ENCODE results near the gene PIH1D1.

The PIH1D1 gene

DNA sequence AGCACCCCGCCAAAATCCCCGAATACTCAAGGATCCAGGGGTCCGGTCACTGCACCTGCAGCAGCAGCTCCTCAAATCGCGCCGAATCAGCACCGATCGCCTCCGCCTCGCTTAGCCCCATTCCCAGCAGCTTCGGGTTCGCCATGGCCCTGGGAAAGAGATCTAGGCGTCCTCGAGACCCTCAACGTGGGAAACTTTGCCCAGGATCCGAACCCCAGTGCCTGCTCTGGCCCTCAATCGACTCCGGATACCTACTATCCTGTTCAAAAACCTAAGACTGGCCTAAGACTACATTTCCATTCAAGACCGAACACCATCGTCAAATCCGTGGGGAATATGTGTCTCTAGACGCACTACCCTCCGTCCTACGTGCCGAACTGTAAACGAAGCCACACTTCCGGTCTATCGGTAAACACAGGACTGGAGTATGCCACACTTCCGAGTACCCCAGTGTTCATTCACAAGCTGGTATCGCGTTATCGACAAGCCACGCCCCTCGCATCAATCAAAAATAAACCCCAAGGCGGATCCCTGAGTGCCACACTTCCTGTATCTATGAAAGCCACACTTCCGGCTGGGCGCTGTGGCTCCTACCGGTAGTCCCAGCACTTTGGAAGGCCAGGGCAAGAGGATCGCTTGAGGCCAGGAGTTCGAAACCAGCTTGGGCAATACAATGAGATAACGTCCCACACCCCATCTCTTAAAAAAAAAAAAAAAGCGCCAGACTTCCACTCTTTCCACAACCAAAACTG, at the start of gene PIH1D1:
Gene PIH1D1 (minus strand): TSS at position 385 of the 752 bp plus-strand sequence. CDS start 240 bp downstream, at position 145.
- DNase-seq: peak; percentile 95 to 96

DNA sequence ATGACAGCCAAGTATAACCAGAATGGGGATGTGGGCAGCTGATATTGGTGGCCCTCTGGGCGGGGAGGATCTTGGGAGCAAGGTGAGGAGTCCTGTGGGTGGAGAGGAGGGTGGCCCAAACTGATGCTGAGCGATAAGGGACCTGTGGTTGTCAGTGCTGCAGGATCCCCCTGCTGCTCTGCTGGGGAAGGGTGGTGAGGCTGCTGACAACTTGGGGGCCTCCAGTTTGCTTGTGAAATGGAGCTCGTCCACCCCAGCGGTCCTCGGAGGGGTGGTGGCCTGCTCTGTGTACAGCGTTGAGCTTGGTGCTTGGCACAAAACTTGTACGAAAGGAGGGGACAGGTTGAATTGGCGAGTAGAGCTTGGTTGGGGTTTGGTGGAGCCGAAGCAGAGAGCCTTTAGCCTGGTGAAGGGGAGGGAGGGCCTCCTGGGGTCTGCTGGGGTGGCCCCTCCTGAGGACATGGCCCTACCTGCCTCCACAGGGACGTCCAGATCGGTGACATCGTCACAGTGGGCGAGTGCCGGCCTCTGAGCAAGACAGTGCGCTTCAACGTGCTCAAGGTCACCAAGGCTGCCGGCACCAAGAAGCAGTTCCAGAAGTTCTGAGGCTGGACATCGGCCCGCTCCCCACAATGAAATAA, 47.5 kb upstream of the PIH1D1 start:
- no peak for DNase-seq

DNA sequence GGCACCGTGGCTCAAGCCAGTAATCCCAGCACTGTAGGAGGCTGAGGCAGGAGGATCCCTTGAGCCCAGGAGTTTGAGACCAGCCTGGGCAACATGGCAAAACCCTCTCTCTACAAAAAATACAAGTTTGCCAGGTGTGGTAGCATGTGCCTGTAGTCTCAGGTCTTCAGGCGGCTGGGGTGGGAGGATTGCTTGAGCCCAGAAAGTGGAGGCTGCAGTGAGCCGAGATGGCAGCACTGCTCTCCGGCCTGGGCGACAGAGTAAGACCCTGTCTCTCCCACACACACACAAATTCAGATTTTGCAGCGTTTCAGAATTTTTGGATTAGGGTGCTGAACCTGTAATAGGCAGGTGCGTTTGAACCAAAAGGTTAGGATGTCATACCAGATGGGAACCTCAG, 46.9 kb upstream of the PIH1D1 start:
- DNase-seq: no peak

DNA sequence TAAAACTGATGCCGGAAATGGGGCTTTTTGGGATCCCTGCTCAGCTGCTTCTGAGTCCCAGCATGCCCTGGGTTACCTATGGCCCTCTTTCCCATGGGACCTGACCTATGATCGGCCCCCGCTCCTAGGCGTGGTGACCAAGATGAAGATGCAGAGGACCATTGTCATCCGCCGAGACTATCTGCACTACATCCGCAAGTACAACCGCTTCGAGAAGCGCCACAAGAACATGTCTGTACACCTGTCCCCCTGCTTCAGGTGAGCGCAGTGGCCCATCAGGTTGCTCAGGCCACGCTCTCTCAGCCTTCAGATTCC, 46.1 kb upstream of the PIH1D1 start:
- DNase-seq: no peak

DNA sequence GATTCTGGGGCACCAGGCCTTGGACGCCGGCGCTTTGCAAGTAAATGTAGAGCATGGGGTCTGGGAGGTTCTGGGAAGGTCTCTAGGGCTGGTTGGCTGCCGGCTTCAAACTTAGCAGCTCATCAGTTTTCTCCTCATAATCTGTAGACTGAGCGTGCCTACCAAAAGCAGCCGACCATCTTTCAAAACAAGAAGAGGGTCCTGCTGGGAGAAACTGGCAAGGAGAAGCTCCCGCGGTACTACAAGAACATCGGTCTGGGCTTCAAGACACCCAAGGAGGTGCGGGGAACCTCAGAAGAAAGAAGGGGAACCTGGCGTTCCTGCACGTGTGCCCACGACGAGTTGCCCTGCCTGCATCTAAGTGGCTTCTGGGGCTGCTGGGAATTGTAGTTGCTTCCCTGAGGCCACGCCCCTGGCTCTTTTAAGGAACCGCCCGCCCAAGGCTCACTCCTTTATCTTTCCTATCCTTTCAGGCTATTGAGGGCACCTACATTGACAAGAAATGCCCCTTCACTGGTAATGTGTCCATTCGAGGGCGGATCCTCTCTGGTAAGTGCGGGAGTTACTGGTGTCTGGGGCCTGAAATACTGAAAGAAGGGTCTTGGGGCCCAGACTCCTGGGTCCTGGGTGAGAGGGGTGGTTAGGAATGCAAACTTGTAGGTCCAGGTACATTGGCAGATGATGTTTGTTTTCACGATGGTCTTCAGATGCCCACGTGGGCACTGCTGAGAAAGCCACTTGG, 45.6 kb upstream of the PIH1D1 start:
- no peak for DNase-seq

DNA sequence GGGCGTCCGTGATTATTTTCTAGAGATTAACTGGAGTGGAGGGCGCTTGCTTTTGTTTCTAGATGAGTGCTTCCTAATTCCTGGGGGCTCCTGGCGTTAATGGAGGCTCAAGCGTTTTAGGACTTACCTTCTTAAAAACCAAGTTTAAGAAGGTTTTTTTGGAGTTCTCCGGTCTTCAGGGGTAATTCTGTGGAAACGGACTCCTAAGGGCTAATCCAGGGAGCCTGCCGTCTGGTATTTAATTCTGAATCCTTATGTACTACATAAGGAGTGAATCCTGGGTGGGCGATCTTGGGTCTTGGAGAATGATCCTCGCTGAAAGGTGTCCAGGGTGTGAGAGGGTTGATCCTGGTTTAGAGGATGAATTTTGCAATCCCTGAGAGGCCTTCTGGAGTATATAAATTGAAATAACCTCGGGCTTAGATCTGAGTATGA, 45.0 kb upstream of the PIH1D1 start:
- no peak for DNase-seq

DNA sequence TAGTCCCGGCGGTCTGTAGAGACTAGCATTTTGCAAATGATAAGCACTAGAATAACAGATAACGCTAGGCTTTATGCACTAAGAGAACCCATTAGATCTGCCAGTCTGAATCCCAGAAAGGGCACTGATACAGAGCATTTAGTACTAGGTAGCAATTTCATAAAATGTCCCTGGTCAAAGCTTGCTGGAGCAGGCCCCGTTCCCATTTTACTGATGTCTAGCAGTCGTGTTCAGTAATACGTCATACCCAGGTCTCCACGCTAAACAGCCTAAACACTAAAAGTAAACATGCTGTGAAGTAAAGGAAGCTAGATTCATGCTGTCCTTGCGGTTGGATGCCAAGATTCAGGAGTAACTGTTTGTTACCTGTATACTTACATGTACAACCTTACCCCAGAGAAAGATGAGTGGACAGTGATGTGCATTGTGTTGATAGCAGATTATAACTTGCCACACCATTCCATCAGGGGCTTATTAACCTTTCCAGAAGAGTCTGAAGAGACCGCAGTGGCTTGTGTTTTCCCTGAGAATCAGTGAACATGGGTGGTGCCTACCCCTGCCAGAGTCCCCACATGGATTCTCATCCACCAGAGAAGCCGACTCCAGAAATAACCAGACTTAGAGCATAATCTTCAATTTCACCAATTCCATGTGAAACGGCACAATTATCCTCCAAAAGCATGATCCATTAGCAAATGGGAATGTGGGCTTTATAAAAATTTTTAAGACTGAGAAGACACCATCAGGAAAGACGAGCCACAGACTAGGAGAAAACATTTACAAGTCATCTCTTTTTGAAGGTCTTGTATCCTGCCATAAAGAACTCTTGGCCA, 41.2 kb upstream of the PIH1D1 start:
- no peak for DNase-seq

DNA sequence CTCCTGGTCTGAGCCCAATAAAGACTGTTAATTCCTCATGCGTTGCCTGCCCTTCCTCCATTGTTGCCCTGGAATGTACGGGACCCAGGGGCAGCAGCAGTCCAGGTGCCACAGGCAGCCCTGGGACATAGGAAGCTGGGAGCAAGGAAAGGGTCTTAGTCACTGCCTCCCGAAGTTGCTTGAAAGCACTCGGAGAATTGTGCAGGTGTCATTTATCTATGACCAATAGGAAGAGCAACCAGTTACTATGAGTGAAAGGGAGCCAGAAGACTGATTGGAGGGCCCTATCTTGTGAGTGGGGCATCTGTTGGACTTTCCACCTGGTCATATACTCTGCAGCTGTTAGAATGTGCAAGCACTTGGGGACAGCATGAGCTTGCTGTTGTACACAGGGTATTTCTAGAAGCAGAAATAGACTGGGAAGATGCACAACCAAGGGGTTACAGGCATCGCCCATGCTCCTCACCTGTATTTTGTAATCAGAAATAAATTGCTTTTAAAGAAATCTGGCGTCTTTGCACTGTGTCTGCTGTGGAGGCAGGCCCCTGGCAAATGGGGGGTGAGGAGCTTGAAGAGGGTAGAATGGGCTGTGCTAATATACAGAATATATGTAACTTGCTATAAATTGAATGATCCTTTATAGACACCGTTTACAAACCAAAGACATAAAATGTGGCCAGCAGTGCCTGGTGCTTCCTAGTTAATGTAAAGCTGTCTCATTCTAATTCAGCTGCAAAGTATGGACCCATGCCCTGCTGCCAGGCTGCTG, 40.4 kb upstream of the PIH1D1 start:
- no peak for DNase-seq

DNA sequence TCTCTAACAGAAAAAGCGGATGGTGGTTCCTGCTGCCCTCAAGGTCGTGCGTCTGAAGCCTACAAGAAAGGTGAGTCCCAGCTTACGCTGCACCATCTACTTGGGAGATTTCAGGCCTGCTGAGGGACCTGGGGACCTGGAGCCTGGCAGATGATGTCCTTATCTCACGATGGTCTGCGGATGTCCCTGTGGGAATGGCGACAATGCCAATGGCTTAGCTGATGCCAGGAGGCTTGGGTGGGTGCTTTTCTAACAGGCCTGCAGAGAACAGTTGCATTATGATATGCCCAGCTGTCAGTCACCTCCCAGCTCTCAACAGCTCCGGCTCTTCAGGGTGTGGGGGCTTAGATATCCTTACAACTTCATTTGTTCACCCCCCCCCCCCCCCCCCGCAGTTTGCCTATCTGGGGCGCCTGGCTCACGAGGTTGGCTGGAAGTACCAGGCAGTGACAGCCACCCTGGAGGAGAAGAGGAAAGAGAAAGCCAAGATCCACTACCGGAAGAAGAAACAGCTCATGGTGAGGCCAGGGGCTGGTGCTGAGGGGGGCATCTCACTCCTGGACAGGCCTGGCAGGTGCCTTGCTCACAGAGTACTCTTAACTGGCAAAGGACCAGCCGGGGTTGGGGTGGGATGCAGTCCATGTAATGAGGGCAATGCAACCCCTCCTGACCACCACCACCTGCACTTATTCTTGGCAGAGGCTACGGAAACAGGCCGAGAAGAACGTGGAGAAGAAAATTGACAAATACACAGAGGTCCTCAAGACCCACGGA, 39.6 kb upstream of the PIH1D1 start:
- DNase-seq: no peak

DNA sequence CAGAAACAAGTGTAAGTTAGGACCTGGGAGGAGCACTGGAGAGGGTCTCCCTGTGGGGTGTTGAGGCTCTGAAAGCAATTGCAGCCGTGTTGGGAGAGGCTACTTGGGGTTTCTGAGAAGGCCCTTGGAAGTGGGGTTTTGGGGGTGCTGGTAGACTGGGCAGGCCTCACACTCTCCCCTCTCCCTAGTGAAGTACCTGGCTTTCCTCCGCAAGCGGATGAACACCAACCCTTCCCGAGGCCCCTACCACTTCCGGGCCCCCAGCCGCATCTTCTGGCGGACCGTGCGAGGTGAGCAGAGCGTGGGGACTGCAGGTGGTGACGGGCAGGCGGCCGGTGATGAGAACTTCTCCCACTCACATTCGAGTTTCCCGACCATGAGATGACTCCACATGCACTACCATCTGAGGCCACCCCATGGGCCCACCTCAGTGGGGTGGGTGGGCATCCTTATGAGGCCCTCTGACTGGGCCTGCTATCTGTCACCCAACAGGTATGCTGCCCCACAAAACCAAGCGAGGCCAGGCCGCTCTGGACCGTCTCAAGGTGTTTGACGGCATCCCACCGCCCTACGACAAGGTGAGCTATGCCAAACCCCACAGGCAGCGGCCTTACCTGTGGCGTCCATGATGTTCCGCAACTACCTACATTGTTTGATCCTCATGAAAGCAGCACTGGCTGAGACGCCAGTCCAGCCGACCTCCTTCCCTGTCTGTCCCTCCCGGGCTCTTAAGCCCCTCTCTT, 38.8 kb upstream of the PIH1D1 start:
- no peak for DNase-seq

DNA sequence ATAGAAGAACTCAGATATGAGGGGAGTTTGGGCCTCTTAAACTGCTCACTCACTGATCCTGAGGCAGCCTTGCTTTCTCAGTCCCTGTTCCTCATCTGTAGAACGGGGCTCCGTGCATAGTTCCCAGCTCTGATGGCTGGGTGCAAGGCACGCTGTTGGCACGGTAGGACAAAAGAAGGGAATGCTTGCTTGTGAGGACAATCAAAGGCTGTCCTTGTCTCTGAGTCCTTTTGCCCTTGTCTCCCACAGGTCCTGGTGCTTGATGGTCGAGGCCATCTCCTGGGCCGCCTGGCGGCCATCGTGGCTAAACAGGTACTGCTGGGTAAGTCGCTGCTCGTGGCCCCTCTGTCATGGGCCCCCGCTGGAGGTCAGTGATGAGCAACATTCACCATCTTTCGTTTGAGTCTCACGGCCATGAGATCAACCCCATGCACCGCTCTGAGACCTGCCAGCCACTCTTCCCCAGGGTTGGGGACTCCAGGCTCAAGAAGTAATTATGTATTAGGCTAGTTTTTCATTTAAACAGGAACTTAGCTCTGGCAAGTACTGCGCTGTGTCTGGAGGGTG, 38.1 kb upstream of the PIH1D1 start:
- DNase-seq: no peak

DNA sequence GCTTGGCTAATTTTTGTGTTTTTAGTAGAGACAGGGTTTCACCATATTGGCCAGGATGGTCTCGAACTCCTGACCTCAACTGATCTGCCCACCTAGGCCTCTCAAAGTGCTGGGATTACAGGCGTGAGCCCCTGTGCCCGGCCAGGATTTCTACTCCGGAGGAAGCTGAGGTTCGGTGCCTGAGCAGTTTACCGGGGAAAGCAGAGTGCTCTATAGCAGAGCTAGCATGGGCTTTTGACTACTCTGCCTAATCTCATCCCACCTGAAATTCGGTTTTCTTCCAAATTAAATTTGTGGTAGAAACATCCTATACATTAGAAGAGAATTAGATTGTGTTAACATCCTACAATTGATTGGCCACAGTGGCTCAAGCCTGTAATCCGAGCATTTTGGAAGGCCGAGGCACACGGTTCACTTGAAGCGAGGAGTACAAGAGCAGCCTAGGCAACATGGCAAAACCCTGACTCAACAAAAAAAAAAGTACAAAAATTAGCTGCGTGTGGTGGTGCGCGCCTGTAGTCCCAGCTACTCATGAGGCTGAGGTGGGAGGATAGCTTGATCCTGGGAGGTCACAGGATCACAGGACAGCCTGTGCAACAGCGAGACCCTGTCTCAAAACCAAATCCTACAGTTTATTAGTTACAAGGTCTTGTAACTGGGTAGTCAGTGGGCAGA, 37.4 kb upstream of the PIH1D1 start:
- no peak for DNase-seq

DNA sequence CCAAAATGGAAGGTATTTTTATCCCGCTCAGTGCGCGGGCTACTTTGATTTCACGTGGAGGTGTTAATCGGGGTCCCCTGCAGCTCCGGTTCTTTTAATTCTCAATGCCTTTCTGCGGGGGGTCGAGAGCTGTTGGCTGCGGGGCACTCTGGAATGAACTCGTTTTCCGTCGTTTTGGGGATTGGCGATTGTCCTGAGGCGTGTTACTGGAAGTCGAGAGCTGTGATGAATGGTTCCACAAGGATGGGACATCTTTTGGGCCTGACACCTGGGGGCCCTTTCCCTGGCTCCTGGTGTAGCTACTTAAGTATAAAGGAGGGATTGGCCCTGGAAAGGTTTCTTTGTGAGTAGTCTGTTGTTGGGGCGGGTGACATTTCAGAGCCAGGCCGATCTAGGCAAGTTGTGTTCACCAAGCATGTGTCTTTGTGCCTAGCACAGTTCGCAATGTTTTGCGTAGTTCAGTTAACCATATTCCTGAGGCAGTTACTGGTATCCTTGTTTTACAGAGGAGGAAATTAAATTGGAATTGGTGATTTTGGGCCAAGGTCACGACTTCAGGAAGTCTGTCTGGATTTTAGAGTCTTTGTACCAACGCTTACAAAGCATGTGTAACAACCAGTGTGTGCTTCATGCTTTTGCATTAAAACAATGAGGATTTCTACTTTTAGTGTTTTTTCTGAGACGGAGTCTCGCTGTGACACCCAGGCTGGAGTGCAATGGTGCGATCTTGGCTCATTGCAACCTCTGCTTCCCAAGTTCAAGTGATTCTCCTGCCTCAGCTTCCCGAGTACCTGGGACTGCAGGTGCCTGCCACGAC, 36.6 kb upstream of the PIH1D1 start:
- DNase-seq: no peak

DNA sequence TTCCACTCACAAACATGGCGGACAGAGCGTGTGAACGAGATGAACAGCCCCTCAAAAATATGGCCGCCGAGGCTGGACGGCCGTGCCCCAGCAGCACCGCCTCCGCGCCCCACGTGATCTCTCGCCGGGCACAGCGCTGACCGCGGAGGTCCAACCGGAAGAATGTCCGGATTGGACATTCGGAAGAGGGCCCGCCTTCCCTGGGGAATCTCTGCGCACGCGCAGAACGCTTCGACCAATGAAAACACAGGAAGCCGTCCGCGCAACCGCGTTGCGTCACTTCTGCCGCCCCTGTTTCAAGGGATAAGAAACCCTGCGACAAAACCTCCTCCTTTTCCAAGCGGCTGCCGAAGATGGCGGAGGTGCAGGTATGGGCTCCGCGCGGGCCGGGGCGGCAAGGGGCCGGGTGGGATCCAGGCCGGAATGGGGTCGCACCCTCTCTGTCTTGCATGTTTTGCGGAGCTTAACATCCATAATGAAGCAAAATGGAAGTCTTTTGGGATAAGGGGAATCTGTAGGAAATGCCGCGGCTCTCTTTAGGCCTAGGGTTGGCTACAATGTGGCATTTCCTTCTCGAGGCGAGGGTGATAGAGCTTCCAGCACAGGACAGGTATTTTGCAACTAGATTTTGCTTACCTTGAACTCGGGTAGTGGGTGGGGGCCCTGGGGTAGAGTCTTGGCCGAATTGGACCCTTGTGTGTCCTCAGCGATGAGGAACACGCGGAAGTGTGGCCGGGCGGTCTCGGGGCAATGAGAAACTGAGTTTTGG, 35.8 kb upstream of the PIH1D1 start, which contains the start of gene RPL13A:
Gene RPL13A (plus strand): TSS at position 332 of the 769 bp plus-strand sequence. CDS start 22 bp downstream, at position 354.
- DNase-seq: peak; percentile 83 to 98

DNA sequence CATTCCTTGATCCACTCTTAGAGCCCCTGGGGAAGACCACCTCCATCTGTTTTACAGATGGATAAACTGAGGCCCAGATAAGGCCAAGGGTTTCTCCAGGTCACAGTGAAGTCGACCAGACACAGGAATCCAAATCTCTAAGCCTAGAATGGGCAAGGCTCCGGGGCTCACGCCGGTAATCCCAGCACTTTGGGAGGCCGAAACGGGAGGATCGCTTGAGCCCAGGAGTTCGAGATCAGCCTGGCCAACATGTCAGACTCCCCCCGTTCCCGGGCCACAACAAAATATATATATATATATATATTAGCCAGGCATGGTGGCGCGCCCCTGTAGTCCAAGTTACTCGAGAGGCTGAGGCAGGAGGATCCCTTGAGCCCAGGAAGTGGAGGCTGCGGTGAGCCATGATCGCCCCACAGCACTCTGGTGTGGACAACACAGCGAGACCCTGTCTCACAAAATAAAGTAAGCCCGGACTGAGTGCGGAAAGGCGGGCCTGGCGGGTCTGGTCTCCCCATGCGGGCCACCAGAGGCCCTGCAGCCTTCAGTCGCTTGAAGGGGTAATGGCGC, 35.2 kb upstream of the PIH1D1 start:
- no peak for DNase-seq

DNA sequence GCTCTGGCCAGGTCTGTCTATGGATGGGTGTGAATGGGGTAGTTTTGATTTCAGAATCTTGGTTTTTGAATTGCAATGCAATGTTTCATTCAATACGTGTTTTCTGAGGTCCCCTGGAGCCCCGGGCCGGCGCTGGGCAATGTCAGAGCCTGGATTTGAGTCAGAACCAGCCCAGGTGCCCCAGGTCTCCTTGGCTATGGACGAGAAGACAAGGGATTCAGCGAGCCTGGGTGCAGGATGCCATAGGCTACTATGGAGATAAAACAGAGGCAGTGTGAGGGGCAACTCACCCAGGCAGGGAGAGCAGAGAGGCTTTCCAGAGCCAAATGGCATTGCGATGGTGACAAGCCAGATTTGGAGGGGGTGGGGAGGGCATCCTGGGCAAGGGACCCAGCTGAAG, 34.6 kb upstream of the PIH1D1 start:
- no peak for DNase-seq

DNA sequence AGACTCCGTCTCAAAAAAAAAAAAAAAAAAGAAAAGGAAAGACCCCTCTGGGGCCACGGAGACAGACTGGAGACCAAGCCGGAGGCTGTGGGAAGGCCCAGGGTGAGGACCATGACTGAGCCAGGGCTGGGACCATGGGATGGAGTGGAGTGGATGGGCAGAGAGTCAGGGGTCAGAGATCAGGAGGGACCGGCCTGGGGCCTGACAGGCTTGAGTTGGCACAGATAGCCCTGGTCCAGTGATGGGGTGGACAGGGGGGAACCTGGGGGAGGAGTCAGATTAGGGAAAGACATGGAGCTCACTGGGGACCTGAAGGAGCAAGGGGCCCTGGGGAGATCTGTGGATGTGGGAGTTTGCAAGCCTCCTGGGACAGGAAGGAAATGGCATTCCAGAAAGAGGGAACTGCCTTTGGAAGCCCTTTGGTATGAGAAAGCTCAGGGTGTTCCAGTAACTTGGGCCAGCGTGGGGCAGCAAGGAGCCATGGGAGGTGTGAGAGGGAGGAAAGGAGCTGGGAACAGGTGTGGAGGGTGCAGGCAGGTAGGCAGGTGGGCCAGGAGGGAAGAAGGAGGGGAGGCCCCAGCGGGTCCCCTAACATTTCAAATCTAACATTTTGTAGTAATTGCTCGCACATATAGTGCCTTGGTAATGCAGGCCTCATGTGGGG, 29.5 kb upstream of the PIH1D1 start:
- DNase-seq: no peak

Measured in cerebellar nuclear complex (tissue), 1 donor.